SU-DHL-6 (cell line): ENCODE measurements around the gene IL7R.
"Not testable (repeated sequence)": the region's sequence is repeated elsewhere in the genome, so short reads cannot be mapped to it uniquely, and the experiment has no call there.

ENCODE experiments used
- CTCF ChIP-seq: fragments of 200-600 bp; sonication (generic); IDR thresholded peaks from one replicate; pipeline ENCODE4 v1.5.1; 2017; ENCODE audit warnings: antibody characterized with exemption, mild to moderate bottlenecking, low read length, moderate library complexity; ENCODE audit not compliant: insufficient read depth, poor library complexity, severe bottlenecking
- EZH2phosphoT487 ChIP-seq: fragments of 200-600 bp; sonication (generic), shearing (Covaris generic); conservative IDR thresholded peaks from 2 replicates; pipeline ENCODE4 v1.6.1; 2018; ENCODE audit warnings: mild to moderate bottlenecking, antibody characterized with exemption, low read length, moderate library complexity, mixed read lengths

DNA sequence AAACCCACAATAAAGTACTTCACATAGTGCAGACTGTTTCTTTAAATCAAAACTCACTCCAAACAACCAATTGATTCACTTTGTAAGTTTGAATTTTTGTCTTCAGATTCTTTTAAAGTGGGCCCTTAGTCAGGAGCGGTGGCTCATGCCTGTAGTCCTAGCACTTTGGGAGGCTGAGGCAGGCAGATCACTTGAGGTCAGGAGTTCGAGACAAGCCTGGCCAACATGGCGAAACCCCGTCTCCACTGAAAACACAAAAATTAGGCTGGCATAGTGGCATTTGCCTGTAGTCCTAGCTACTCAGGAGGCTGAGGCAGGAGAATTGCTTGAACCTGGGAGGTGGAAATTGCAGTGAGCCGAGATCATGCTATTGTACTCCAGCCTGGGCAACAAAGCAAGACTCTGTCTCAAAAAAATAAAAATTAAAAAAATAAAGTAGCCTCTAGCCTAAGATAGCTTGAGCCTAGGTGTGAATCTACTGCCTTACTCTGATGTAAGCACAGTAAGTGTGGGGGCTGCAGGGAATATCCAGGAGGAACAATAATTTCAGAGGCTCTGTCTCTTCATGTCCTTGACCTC lies 416 bp upstream of the IL7R start:
- not testable (repeated sequence) for TF ChIP-seq CTCF, EZH2phosphoT487
